ENCODE data around the gene SBF2. TPM values are rescaled to one million over a fixed set of nuclear protein-coding genes. Genes with fewer than 3 reads are reported as not detected.

SBF2 gene
- total and polyA plus RNA-seq, 9 of the 15 experiments (the other 6 are each of a cell fraction or from before 2014, with no cell fraction given): 0.80 to 9.5 (median 5.0) TPM

- TF ChIP-seq ZBTB40 (IDR thresholded peaks at IDR 0.05) (no peak), ZBTB40 (CRISPR knock-in tag; IDR thresholded peaks at IDR 0.05) (no peak)
Measured at GRCh38 chr11:9773524-9773923, 520.5 kb downstream of the SBF2 start (continued).
